Testis (tissue), 3 donors: Measurements from ENCODE around the gene NFATC1. TPM values are rescaled to one million over a fixed set of nuclear protein-coding genes. Genes with fewer than 3 reads are reported as not detected.

Experiments
- DNase-seq: peaks from one replicate; pipeline ENCODE4 v3.0.0-alpha.2; 2019
- H3K27ac ChIP-seq, 2 donors: fragments of 200-600 bp; sonication (generic); one replicate each; pipeline ENCODE4 v1.5.1; 2019
- H3K27me3 ChIP-seq: fragments of 200-600 bp; sonication (generic); one replicate; pipeline ENCODE4 v1.5.1; 2019
- H3K36me3 ChIP-seq: fragments of 200-600 bp; sonication (generic); one replicate; pipeline ENCODE4 v1.5.1; 2017; ENCODE audit warnings: low read depth; ENCODE audit errors: missing control alignments
- H3K4me1 ChIP-seq: fragments of 200-600 bp; sonication (generic); one replicate; pipeline ENCODE4 v1.5.1; 2019
- H3K4me3 ChIP-seq, 2 donors: fragments of 200-600 bp; sonication (generic); one replicate each; pipeline ENCODE4 v1.5.1; 2017 to 2019
- H3K9me3 ChIP-seq: fragments of 200-600 bp; sonication (generic); one replicate; pipeline ENCODE4 v1.5.1; 2017
- POLR2A ChIP-seq: fragments of 450-650 bp; IDR thresholded peaks from one replicate; pipeline ENCODE4 v1.6.1; 2017; ENCODE audit warnings: antibody characterized with exemption, mild to moderate bottlenecking, moderate library complexity
- WGBS, 2 donors: methylation state at CpG; one replicate each; pipeline ENCODE4 v1.1.5; 2018; 5-methylcytosine and 5-hydroxymethylcytosine counted together
- intact Hi-C: fragments of 100-400 bp; cut with DNase I; formaldehyde crosslinking; loops from one replicate; pipeline ENCODE4 v1.15.1; 2023; ENCODE audit warnings: low total_unique reads
- polyA plus RNA-seq: library from polyadenylated mRNA; stranded (reverse); fragments of 350-450 nt; fragmentation: Illumina TruSeq; extraction: RNeasy Lipid Tissue Mini Kit (QIAGEN cat#74804); gene quantifications from one replicate; pipeline ENCODE4 v1.2.3, GENCODE V29; 2014; ENCODE audit warnings: low read depth, low replicate concordance; ENCODE audit not compliant: insufficient read depth
- total RNA-seq, 2 donors: library from RNA; depleted of rRNA; stranded (reverse); fragments of >200 nt; gene quantifications; one replicate each; pipeline ENCODE4 v1.2.3, GENCODE V29; 2016
- TF ChIP-seq, protein P1 (sequence below), 3 experiments: fragments of 450-650 bp in 2 of 3; fragments of 200-600 bp in 1 of 3; sonication (generic) in 1 of 3; IDR thresholded peaks; one replicate each; pipeline ENCODE4 v1.5.1; 2016 to 2019; ENCODE audit warnings: antibody characterized with exemption in 3 of 3, mild to moderate bottlenecking in 2 of 3, moderate library complexity in 1 of 3

NFATC1 gene
- total and polyA plus RNA-seq, 3 donors from 2014 or later, result 22.2 to 28.1 (median 27.5) TPM

DNA sequence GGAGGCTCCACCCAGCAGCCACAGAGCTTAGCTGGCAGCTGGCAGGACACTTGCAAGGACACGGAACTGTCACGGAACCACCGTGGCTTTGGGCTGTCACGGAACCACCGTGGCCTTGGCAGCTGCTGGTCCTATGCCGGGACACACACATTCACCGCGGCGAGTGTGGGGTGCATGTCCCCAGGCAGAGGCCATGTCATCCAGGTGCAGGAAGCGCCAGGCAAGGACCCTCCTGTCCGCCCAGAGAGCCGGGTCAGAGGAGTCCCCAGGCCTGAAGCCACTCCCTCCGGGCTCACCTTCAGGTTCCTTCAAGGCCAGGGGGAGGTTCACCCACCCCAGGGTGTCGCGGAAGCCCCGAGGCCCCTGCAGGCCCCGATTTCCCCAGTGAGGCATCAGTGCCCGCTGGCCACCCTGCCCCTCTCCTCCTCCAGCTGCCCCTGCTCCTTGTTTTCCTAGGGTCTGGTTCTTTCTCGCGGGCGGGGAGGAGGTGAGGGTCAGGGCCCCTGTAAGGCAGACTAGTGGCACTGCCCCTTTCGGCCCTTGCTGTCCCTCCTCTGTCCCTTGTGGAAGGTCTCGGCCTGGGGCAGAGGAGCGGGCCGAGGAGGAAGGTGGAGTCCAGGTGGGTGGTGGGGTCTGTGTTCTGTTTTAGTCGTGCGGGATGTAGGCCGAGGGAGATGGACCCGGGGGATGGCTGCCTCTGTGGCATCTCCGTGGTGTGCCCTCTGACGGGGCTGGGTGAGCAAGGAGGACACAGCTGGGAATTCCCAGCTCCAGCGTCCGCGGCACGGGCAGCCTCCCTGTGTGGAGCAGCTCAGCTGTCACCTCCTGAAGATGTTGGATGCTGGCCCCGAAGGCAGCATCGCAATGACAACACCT is 60.6 kb downstream of the NFATC1 start:
- Histone ChIP-seq H3K4me1 (peaks cover 5% of the 10 kb centered on the region), H3K27me3 (no peaks in the 10 kb centered on the region), H3K27ac (no peak overlapping the region), H3K36me3 (no peaks in the 10 kb centered on the region), H3K4me3 (no peak overlapping the region), H3K9me3 (no peaks in the 10 kb centered on the region)
- intact Hi-C loops, result no loop called here
- TF ChIP-seq, protein P1, sequence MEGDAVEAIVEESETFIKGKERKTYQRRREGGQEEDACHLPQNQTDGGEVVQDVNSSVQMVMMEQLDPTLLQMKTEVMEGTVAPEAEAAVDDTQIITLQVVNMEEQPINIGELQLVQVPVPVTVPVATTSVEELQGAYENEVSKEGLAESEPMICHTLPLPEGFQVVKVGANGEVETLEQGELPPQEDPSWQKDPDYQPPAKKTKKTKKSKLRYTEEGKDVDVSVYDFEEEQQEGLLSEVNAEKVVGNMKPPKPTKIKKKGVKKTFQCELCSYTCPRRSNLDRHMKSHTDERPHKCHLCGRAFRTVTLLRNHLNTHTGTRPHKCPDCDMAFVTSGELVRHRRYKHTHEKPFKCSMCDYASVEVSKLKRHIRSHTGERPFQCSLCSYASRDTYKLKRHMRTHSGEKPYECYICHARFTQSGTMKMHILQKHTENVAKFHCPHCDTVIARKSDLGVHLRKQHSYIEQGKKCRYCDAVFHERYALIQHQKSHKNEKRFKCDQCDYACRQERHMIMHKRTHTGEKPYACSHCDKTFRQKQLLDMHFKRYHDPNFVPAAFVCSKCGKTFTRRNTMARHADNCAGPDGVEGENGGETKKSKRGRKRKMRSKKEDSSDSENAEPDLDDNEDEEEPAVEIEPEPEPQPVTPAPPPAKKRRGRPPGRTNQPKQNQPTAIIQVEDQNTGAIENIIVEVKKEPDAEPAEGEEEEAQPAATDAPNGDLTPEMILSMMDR (IDR thresholded peaks at IDR 0.05), result no peak
- no peak for TF ChIP-seq POLR2A
- no peak for DNase-seq
- 93 to 96% methylated on average over 20 to 37 of the region's 37 CpGs for WGBS, 2 donors

- no peak for DNase-seq
- 96 to 98% methylated on average over 12 of the region's 12 CpGs for WGBS, 2 donors
- no peak for TF ChIP-seq POLR2A
- TF ChIP-seq, protein P1 (IDR thresholded peaks at IDR 0.05), result no peak
- H3K4me3 ChIP-seq, result no peak overlapping the region
- no peak overlapping the region for H3K27ac ChIP-seq
- H3K9me3 ChIP-seq, result no peaks in the 10 kb centered on the region
- no peaks in the 10 kb centered on the region for H3K27me3 ChIP-seq
- H3K36me3 ChIP-seq, result no peaks in the 10 kb centered on the region
- intact Hi-C loops, result no loop called here
- peaks cover 5% of the 10 kb centered on the region for H3K4me1 ChIP-seq
Observed at GRCh38 chr18:79457239-79457638, 61.5 kb downstream of the NFATC1 start.

GRCh38 chr18:79457652-79458051 is 61.9 kb downstream of the NFATC1 start:
- Histone ChIP-seq H3K9me3 (no peaks in the 10 kb centered on the region), H3K27ac (no peak overlapping the region), H3K4me1 (peaks cover 5% of the 10 kb centered on the region), H3K36me3 (no peaks in the 10 kb centered on the region), H3K4me3 (no peak overlapping the region), H3K27me3 (no peaks in the 10 kb centered on the region)
- TF ChIP-seq, protein P1 (IDR thresholded peaks at IDR 0.05), result no peak
- TF ChIP-seq POLR2A, result no peak
- no peak for DNase-seq
- 92 to 95% methylated on average over 8 to 18 of the region's 18 CpGs for WGBS, 2 donors
- intact Hi-C loops, result no loop called here

DNA sequence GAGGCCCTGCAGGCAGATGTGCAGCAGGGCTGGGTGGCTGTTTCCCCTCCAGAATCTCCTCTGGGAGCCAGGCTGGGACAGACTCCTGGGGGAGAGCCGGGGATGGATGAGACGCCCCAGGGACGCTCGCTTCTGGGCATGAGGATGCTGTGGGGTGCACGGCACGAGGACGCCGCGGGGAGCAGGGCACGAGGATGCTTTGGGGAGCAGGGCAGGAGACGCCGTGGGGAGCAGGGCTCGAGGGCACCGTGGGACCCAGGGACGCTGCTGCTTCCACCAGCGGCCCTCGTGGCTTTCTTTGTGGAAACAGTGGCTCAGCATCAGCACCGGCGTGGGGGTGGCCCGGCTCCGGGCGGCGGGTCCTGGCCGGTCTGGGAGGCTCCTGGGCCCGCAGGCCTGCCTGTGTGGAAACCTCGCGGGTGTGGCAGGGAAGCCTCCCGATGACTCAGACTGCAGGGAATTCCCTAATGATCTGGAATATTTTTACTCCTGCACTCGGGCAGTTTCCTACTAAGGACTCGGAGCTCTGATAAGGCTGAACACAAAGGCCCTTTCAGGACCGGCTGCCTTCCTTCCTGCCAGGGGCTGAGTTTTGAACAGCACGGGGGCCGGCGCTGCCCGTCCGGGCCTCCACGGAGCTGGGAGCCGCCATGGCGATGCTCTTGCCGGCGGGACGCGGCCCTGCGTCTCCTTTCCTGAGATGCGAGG is 62.6 kb downstream of the NFATC1 start:
- no peaks in the 10 kb centered on the region for H3K9me3 ChIP-seq
- no peaks in the 10 kb centered on the region for H3K36me3 ChIP-seq
- peak overlapping the region; percentile 27 to 49 for H3K27ac ChIP-seq
- peak; percentile 70 for DNase-seq
- H3K4me1 ChIP-seq, result peaks cover 5% of the 10 kb centered on the region
- intact Hi-C loops, result no loop called here
- TF ChIP-seq, protein P1 (IDR thresholded peaks at IDR 0.05), result no peak
- no peak for TF ChIP-seq POLR2A
- no peak overlapping the region for H3K4me3 ChIP-seq
- H3K27me3 ChIP-seq, result no peaks in the 10 kb centered on the region
- WGBS, 2 donors, result 40 to 52% methylated on average over 19 to 45 of the region's 45 CpGs
